Measurements from ENCODE around the gene CD34. TPM values are rescaled to one million over a fixed set of nuclear protein-coding genes. Genes with fewer than 3 reads are reported as not detected.
"Not testable (repeated sequence)": the region's sequence is repeated elsewhere in the genome, so short reads cannot be mapped to it uniquely, and the experiment has no call there.

Gene CD34
- total RNA-seq, 2 experiments from 2014 or later: not detected

DNA sequence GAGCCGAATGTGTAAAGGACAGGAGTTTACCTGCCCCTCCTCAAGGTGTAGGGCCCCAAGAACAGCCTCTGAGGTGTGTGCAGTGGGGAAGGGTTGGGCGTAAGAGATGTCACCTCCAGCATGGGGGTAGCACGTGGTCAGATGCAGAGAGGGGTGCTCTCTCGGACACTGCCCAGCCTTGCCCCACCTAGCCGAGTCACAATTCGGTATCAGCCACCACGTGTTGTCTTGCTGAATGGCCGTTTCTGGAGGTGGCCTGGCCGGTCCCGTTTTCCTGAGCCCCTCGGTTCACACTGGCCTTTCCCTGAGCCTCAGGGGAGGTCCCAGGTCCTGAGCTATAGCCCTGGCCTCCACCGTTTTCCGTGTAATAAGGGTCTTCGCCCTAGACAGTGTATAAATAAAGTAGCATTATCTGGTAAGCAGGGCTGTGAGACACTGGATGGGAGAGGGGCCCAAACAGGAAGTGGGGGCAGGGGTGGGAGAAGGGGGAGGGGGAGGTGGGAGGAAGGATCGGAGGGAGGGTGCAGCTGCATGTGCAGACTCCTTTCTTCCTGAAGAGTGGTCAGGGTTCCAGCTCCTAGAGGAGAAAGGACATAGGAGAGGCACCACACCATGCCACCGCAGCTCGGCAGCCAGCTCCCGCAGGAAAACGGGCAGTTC, 23.3 kb downstream of the CD34 start:
- POLR2A ChIA-PET: interaction anchor here (2.2 kb wide), 1 partner anchor 76 kb away, joined by 8 read pairs; no protein-coding TSS in a partner anchor
- Mint-ChIP-seq H3K4me3 (no peak overlapping the region), H3K4me1 (peaks cover 24% of the 10 kb centered on the region), H3K9me3 (no peaks in the 10 kb centered on the region), H3K27me3 (peaks cover 2% of the 10 kb centered on the region), H3K27ac (no peak overlapping the region), H3K36me3 (no peaks in the 10 kb centered on the region)
- ATAC-seq (ENCODE audit: low read depth) (no peak), DNase-seq (no peak)

DNA sequence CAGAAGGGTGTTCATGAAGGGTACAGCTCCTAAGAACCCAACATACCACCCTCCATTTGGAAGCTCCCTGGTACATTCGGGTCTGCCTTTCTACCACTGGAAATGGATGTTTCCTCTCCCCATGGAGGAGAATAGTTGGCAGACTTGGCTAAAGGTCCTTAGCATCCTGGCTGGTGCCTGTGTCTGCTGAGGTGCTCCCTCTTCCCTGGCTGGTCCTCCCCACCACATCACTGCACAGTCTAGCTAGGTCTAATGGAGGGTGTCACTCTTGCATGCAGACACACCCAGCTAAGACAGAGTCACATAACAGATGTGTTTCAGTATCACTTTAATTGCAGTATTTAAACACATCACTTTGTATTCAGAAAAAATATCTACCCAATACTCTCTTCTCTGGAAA, 24.7 kb downstream of the CD34 start:
- no peak for ATAC-seq (ENCODE audit: low read depth)
- no peaks in the 10 kb centered on the region for H3K36me3 Mint-ChIP-seq
- DNase-seq: no peak
- no peak overlapping the region for H3K27ac Mint-ChIP-seq
- H3K4me1 Mint-ChIP-seq: peaks cover 30% of the 10 kb centered on the region
- POLR2A ChIA-PET: interaction anchor here (1.3 to 2.2 kb wide), 2 partner anchors 19 to 77 kb away, joined by 4 to 8 read pairs; no protein-coding TSS in a partner anchor
- H3K9me3 Mint-ChIP-seq: no peaks in the 10 kb centered on the region
- no peak overlapping the region for H3K4me3 Mint-ChIP-seq
- peaks cover 2% of the 10 kb centered on the region for H3K27me3 Mint-ChIP-seq

DNA sequence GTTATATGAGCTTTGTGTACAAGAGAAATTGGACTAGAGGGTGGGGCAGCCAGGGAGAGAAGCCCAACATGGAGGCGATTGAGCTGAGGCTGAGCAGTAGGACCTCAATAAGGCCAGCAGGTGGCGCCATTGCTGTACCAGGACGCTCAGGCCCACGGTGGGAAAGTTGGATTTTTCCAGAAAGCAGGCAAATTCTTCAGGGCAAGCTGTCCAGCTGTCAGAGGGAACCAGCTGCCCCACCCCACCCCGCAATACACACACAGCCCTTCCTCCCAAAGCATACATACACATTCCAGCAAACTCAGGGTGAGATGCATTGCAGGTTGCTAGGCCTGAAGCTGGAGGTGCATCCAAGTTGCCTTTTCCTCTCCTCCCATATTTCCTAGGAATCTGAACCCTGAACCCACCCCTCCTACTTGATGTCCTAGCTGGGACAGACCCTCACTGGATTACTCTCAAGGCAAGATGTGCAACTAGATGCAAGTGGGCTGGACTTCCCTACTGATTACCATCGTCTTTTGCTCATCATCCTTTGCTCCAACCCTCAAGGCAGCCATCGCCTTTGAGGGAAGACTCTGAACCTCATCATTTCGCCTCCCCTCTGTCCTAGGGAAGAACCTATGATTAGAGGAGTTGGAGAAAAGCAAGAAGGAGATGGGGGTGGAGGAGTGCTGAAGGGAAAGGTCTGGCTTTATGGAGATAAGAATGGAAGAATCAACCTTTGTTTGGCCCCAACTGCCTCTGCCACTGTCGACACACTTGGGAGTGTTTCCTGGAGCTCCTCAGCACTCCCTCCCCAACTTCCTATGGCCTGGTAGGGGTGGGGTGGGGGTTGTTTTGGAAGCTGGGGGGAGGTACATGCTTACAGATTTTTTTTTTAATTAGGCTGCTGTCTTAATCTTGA, 25.5 kb downstream of the CD34 start:
- Mint-ChIP-seq H3K4me3 (no peak overlapping the region), H3K9me3 (no peaks in the 10 kb centered on the region), H3K4me1 (peaks cover 31% of the 10 kb centered on the region), H3K27ac (peak overlapping the region; percentile 96), H3K36me3 (no peaks in the 10 kb centered on the region), H3K27me3 (peaks cover 2% of the 10 kb centered on the region)
- DNase-seq (peak; percentile 75), ATAC-seq (ENCODE audit: low read depth) (peak; percentile 62)
- POLR2A ChIA-PET: interaction anchor here (1.1 to 3.0 kb wide), 8 partner anchors 11 to 118 kb away, joined by 3 to 13 read pairs (median 4); no protein-coding TSS in a partner anchor

DNA sequence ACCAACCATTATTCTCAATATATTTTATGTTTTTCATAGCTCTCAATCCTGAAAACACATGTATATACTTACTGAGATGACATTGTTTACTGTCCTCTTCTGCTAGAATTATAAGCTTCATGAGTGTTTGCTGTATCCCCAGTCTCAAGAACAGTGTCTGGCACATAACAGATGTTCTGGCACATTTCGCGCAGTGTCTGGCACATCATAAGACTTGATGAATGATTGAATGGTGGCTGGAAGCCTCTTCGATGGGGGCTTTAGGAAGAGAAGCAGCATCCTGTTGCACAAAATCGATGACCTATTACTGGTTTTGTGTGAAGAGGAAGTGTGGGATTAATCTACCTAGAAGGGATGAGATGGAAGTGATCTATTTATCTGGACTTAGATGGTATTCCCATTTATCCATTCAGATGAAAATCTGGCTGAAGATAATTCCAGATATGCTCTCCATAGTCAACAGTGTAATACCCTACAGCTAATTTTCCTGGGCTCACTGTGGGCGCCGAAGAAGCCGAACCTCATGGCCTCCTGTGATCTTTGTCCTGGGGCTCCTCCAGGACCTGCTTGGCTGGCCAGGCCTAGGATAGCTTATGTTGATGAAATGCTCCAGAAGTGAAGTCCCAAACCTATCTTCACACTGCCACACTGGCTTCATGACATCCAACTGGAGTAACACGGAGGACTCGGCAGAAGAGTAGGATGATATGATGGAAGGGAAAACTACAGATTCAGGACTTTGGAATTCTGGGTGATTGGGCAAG, 26.5 kb downstream of the CD34 start:
- H3K27me3 Mint-ChIP-seq: peaks cover 2% of the 10 kb centered on the region
- H3K27ac Mint-ChIP-seq: peak overlapping the region; percentile 96
- POLR2A ChIA-PET: interaction anchor here (1.1 to 3.4 kb wide), 8 partner anchors 10 to 119 kb away, joined by 3 to 30 read pairs (median 5); no protein-coding TSS in a partner anchor
- H3K9me3 Mint-ChIP-seq: no peaks in the 10 kb centered on the region
- ATAC-seq (ENCODE audit: low read depth) (no peak), DNase-seq (no peak)
- peak overlapping the region; percentile 83 for H3K4me3 Mint-ChIP-seq
- H3K36me3 Mint-ChIP-seq: no peaks in the 10 kb centered on the region
- peaks cover 33% of the 10 kb centered on the region for H3K4me1 Mint-ChIP-seq

DNA sequence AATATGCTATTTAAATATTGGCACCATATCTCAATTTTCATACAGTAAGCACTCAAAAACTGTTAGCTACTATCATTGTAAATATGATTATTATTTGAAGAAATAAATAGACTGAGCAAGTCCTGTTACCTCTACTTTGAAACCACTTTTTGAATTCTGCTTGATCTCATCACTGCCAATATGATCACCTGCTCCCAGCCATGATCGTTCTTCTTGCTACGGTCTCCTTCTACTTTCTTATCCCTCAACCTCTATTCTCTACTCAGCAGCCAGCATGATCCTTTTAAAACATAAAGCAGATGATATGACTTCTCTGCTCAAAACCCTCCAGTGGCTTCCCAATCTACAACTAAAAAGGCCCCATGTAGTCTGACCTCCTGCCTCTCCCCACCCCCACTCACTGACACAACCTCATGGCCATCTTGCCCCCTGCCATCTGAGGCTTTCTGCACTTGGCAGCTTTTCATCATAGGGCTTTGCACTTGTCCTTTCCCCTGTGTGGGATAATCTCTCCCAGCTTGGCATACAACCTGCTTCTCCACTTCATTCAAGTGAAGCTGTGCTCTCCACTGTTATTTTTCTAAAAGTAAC, 27.2 kb downstream of the CD34 start:
- DNase-seq (no peak), ATAC-seq (ENCODE audit: low read depth) (peak; percentile 31)
- Mint-ChIP-seq H3K4me3 (peak overlapping the region; percentile 83), H3K36me3 (no peaks in the 10 kb centered on the region), H3K9me3 (no peaks in the 10 kb centered on the region), H3K4me1 (peaks cover 38% of the 10 kb centered on the region), H3K27ac (peak overlapping the region; percentile 96), H3K27me3 (peaks cover 2% of the 10 kb centered on the region)
- POLR2A ChIA-PET: interaction anchor here (0.8 to 3.4 kb wide), 9 partner anchors 9 to 202 kb away, joined by 3 to 30 read pairs (median 6); no protein-coding TSS in a partner anchor

DNA sequence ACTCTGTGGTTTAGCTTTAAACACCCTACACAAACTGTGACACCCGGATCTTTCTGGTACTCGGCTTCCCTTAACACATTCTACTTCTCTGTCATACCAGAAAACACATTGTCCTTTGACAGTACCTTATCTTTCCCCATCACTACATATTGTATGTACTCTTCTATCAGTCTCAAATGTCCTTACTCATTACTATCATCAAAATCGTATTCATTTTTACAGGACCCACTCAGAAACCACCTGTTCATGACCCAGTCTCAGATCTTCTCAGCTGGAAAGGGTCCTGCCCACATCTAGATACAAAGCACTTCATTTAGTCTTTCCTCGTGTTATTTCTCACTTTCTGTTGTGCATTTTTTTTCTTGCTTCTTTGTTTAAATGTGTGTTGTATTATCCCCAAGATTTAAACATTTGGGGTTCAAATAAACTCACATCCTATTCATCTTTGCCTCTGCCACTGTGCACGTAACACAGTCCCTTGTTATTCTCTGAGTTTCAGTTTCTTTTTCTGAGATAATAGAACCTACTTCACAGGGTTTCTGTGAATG, 27.7 kb downstream of the CD34 start:
- H3K4me1 Mint-ChIP-seq: peaks cover 38% of the 10 kb centered on the region
- no peaks in the 10 kb centered on the region for H3K27me3 Mint-ChIP-seq
- no peaks in the 10 kb centered on the region for H3K9me3 Mint-ChIP-seq
- H3K36me3 Mint-ChIP-seq: no peaks in the 10 kb centered on the region
- ATAC-seq (ENCODE audit: low read depth) (peak; percentile 72), DNase-seq (no peak)
- POLR2A ChIA-PET: interaction anchor here (0.7 to 3.4 kb wide), 9 partner anchors 9 to 203 kb away, joined by 3 to 30 read pairs (median 6); no protein-coding TSS in a partner anchor
- H3K4me3 Mint-ChIP-seq: peak overlapping the region; percentile 83
- H3K27ac Mint-ChIP-seq: peak overlapping the region; percentile 96

DNA sequence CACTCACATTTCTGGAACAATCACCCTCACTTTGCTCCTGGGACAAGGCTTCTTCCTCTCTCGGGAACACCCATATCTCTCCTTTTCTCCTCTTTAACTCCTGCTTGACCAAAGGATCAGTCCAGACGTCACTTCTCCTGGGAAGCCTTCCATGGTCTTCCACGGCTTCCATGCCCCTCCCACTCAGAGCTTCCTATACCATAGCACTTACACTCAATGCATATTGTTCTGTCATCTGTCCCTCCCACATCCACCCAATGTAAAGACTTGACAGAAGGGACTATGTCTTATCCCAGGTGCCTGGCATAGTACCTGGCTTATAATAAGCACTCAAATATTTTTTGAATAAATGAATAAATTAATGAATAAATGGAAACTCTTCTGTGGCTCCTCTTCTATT, 28.2 kb downstream of the CD34 start:
- DNase-seq: no peak
- Mint-ChIP-seq H3K4me3 (peak overlapping the region; percentile 83), H3K9me3 (no peaks in the 10 kb centered on the region), H3K4me1 (peaks cover 38% of the 10 kb centered on the region), H3K36me3 (no peaks in the 10 kb centered on the region), H3K27ac (peak overlapping the region; percentile 96), H3K27me3 (no peaks in the 10 kb centered on the region)
- ATAC-seq (ENCODE audit: low read depth): peak; percentile 30
- POLR2A ChIA-PET: interaction anchor here (0.7 to 3.4 kb wide), 8 partner anchors 8 to 204 kb away, joined by 3 to 30 read pairs (median 6); no protein-coding TSS in a partner anchor

DNA sequence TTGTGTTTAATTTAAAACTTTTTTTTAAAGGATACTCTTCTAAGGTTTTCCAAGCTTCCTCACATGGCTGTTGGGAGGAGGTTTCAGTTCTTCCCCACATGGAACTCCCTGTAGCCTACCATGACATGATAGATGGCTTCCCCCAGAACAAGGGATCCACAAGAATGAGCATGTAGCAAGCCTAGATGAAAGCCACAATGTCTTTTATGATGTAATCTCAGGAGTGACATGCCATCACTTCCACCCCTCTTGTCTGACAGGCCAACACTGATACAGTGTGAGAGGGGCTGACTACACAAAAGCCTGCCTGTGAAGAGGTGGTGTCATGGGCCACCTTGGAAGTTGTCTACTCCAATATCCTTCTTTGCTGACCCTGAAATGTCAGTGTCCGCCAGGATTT, 32.0 kb downstream of the CD34 start:
- POLR2A ChIA-PET: interaction anchor here (3.2 kb wide), 1 partner anchor 10 kb away, joined by 15 read pairs; no protein-coding TSS in a partner anchor
- peaks cover 27% of the 10 kb centered on the region for H3K4me1 Mint-ChIP-seq
- H3K27me3 Mint-ChIP-seq: no peaks in the 10 kb centered on the region
- H3K27ac Mint-ChIP-seq: no peak overlapping the region
- no peaks in the 10 kb centered on the region for H3K9me3 Mint-ChIP-seq
- no peak for ATAC-seq (ENCODE audit: low read depth)
- H3K36me3 Mint-ChIP-seq: no peaks in the 10 kb centered on the region
- DNase-seq: no peak
- H3K4me3 Mint-ChIP-seq: no peak overlapping the region

DNA sequence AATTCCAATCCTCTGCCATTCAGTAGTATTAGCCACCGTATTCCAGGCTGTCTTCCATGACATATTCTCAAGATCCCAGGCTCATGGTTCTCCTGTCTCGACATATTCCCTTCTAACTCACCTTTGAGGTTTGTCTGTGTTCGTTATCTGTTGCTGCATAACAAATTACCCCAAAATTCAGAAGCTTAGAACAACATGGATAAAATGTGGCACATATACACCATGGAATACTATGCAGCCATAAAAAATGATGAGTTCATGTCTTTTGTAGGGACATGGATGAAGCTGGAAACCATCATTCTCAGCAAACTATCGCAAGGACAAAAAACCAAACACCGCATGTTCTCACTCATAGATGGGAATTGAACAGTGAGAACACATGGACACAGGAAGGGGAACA, 33.0 kb downstream of the CD34 start:
- not testable (repeated sequence) for ATAC-seq (ENCODE audit: low read depth); H3K4me3 Mint-ChIP-seq; H3K36me3 Mint-ChIP-seq; H3K27ac Mint-ChIP-seq; H3K27me3 Mint-ChIP-seq; H3K9me3 Mint-ChIP-seq; DNase-seq
- peaks cover 32% of the 10 kb centered on the region for H3K4me1 Mint-ChIP-seq
- POLR2A ChIA-PET: interaction anchor here (3.2 kb wide), 1 partner anchor 9 kb away, joined by 15 read pairs; no protein-coding TSS in a partner anchor

DNA sequence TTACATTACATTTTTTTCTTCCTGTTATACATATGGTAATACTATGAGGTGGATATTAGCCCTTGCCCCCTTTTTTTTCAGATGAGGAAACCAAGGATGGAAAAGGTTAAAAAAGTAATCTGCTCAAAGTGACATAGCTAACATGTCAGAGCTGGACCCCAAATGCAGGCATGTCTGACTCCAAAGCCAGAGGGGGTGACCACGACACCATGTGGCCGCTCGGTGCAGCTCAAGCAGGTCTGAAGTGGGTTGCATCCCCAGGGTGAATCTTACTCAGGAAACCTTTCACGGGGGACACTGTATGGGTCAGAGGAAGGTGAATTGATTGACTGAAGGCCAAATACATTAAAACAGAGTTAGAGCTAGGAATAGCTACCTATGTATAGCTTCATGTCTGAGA, 34.8 kb downstream of the CD34 start:
- no peak for DNase-seq
- POLR2A ChIA-PET: interaction anchor here (0.6 to 3.2 kb wide), 3 partner anchors 8 to 52 kb away, joined by 5 to 15 read pairs (median 5); no protein-coding TSS in a partner anchor
- Mint-ChIP-seq H3K27me3 (no peaks in the 10 kb centered on the region), H3K36me3 (no peaks in the 10 kb centered on the region), H3K4me1 (peaks cover 38% of the 10 kb centered on the region), H3K9me3 (no peaks in the 10 kb centered on the region), H3K27ac (no peak overlapping the region), H3K4me3 (no peak overlapping the region)
- ATAC-seq (ENCODE audit: low read depth): no peak

DNA sequence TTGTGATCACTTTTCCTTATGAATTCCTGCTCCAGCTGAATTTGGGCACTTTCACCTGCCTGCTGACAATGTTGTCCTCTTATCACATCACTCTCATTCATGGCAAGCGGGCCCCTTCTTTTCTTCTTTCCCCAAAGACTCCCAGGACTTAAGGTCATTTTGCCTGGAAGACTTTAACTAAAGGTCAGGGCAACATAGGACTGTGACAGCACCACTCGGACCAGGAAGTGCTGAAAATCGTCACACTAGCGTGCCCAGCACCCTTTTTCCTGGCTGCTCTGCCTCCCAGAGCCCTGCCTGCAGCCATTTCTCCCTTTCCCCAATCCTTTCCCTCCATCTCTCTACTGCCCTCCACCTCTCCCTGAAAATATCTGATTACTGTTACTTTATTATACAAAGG, 35.4 kb downstream of the CD34 start:
- no peak for ATAC-seq (ENCODE audit: low read depth)

More for the DNA sequence above, 35.4 kb downstream of the CD34 start:
- peaks cover 42% of the 10 kb centered on the region for H3K4me1 Mint-ChIP-seq
- POLR2A ChIA-PET: interaction anchor here (0.6 to 2.0 kb wide), 3 partner anchors 8 to 51 kb away, joined by 5 to 13 read pairs (median 5); no protein-coding TSS in a partner anchor
- DNase-seq: no peak
- H3K9me3 Mint-ChIP-seq: no peaks in the 10 kb centered on the region
- no peak overlapping the region for H3K27ac Mint-ChIP-seq
- no peaks in the 10 kb centered on the region for H3K36me3 Mint-ChIP-seq
- no peak overlapping the region for H3K4me3 Mint-ChIP-seq
- H3K27me3 Mint-ChIP-seq: no peaks in the 10 kb centered on the region
